SK-N-SH (cell line): ENCODE measurements around the gene SLC25A26. TPM values are rescaled to one million over a fixed set of nuclear protein-coding genes. Genes with fewer than 3 reads are reported as not detected.

Source experiments
- CTCF ChIA-PET: fragments of 300-600, 350-600 bp; formaldehyde crosslinking; extraction: SDS; loops from one replicate; lab custom pipeline; 2021; lab: Yijun Ruan, JAX
- POLR2A ChIA-PET: fragments of 350-600 bp; sonication (Branson Sonifier 250); formaldehyde crosslinking; extraction: SDS; loops from one replicate; lab custom pipeline; 2020; ENCODE audit warnings: antibody characterized with exemption, inconsistent platforms; lab: Yijun Ruan, JAX
- DNase-seq: peaks from one replicate; pipeline ENCODE4 v3.0.0; 2012
- H2AFZ ChIP-seq: fragments of 200-600 bp; sonication (generic); 2 replicates; pipeline ENCODE4 v1.8.1; 2016; ENCODE audit warnings: antibody characterized with exemption, mild to moderate bottlenecking, low read depth
- H3F3A ChIP-seq: fragments of 200-600 bp; sonication (generic); replicated peaks from 2 replicates; pipeline ENCODE3; 2016; ENCODE audit warnings: antibody characterized with exemption, mild to moderate bottlenecking; ENCODE audit not compliant: insufficient read depth
- H3K27ac ChIP-seq, 2 experiments: fragments of 200-500 bp in 1 of 2; fragments of 200-600 bp in 1 of 2; sonication (Bioruptor generic) in 1 of 2; sonication (generic), shearing (Covaris generic) in 1 of 2; 2 replicates each; pipeline versions ENCODE4 v1.5.1 to v1.6.1; 2014 to 2016; ENCODE audit warnings: low read depth in 2 of 2, inconsistent platforms in 1 of 2, low read length in 1 of 2, mild to moderate bottlenecking in 1 of 2, mixed read lengths in 1 of 2
- H3K27me3 ChIP-seq: fragments of 200-600 bp; sonication (generic), shearing (Covaris generic); 2 replicates; pipeline ENCODE4 v1.6.1; 2016; ENCODE audit warnings: mixed run types; ENCODE audit not compliant: insufficient read depth
- H3K36me3 ChIP-seq, 2 experiments: fragments of 200-500 bp in 1 of 2; fragments of 200-600 bp in 1 of 2; sonication (Bioruptor generic) in 1 of 2; sonication (generic) in 1 of 2; replicated peaks in 1 of 2; 2 replicates each; pipeline versions ENCODE3 to v1.5.1; 2014 to 2016; ENCODE audit warnings: low read length in 1 of 2, mild to moderate bottlenecking in 1 of 2; ENCODE audit not compliant: insufficient read depth in 2 of 2, control insufficient read depth in 1 of 2
- H3K4me1 ChIP-seq, 2 experiments: fragments of 200-500 bp in 1 of 2; fragments of 200-600 bp in 1 of 2; sonication (Bioruptor generic) in 1 of 2; sonication (generic), shearing (Covaris generic) in 1 of 2; 2 replicates each; pipeline versions ENCODE4 v1.5.1 to v1.6.1; 2014 to 2016; ENCODE audit warnings: low read depth in 1 of 2, low read length in 1 of 2, mixed run types in 1 of 2; ENCODE audit not compliant: insufficient read depth in 2 of 2, control insufficient read depth in 1 of 2
- H3K4me2 ChIP-seq: fragments of 200-600 bp; sonication (generic), shearing (Covaris generic); 2 replicates; pipeline ENCODE4 v1.6.1; 2017; ENCODE audit warnings: mixed run types
- H3K4me3 ChIP-seq, 2 experiments: fragments of 200-500 bp in 1 of 2; fragments of 200-600 bp in 1 of 2; sonication (Bioruptor generic) in 1 of 2; sonication (generic), shearing (Covaris generic) in 1 of 2; 2 replicates each; pipeline versions ENCODE4 v1.5.1 to v1.8.1; 2014 to 2016; ENCODE audit warnings: low read depth in 2 of 2, inconsistent platforms in 1 of 2, low read length in 1 of 2, mild to moderate bottlenecking in 1 of 2, mixed read lengths in 1 of 2, moderate library complexity in 1 of 2
- H3K79me2 ChIP-seq: fragments of 200-600 bp; sonication (generic); 2 replicates; pipeline ENCODE4 v1.8.1; 2017; ENCODE audit warnings: mild to moderate bottlenecking; ENCODE audit not compliant: insufficient read depth
- H3K9ac ChIP-seq: fragments of 200-600 bp; sonication (generic); 2 replicates; pipeline ENCODE4 v1.6.1; 2017; ENCODE audit warnings: mixed run types
- H3K9me2 ChIP-seq: fragments of 200-600 bp; sonication (generic); 2 replicates; pipeline ENCODE4 v1.6.1; 2017; ENCODE audit warnings: mixed run types
- H3K9me3 ChIP-seq: fragments of 200-600 bp; sonication (generic); 2 replicates; pipeline ENCODE4 v1.6.1; 2017; ENCODE audit warnings: mixed run types, mild to moderate bottlenecking, moderate library complexity
- H4K20me1 ChIP-seq: fragments of 200-600 bp; sonication (generic); 2 replicates; pipeline ENCODE4 v1.6.1; 2017; ENCODE audit warnings: mild to moderate bottlenecking, mixed run types; ENCODE audit not compliant: insufficient read depth
- CHD2 ChIP-seq: fragments of 150-350 bp; IDR thresholded peaks from 2 replicates; pipeline ENCODE4 v1.6.1; 2018; ENCODE audit warnings: low read length; ENCODE audit not compliant: partially characterized antibody
- EP300 ChIP-seq, 2 experiments: IDR thresholded peaks; 2 replicates each; pipeline versions ENCODE4 v1.4.0 to v1.6.1; 2012; ENCODE audit warnings: borderline replicate concordance in 1 of 2, low read depth in 1 of 2, low read length in 1 of 2
- FOSL2 ChIP-seq: IDR thresholded peaks from 2 replicates; pipeline ENCODE4 v1.4.0; 2012; ENCODE audit warnings: low read depth, mild to moderate bottlenecking, moderate library complexity, borderline replicate concordance
- FOXM1 ChIP-seq: IDR thresholded peaks from 2 replicates; pipeline ENCODE4 v1.4.0; 2012; ENCODE audit warnings: low read depth, mild to moderate bottlenecking
- GABPA ChIP-seq: IDR thresholded peaks from 2 replicates; pipeline ENCODE4 v1.4.0; 2012; ENCODE audit warnings: low read depth, mild to moderate bottlenecking
- GATA2 ChIP-seq: sonication (generic); formaldehyde crosslinking; IDR thresholded peaks from 2 replicates; pipeline ENCODE4 v1.5.0; 2020; ENCODE audit warnings: mild to moderate bottlenecking, missing genetic modification reagents
- JUND ChIP-seq: IDR thresholded peaks from 2 replicates; pipeline ENCODE4 v1.4.0; 2012
- MAX ChIP-seq: IDR thresholded peaks from 2 replicates; pipeline ENCODE4 v1.4.0; 2012; ENCODE audit warnings: low read depth
- MEF2A ChIP-seq: IDR thresholded peaks from 2 replicates; pipeline ENCODE4 v1.4.0; 2012; ENCODE audit warnings: low read depth, borderline replicate concordance
- MXI1 ChIP-seq: IDR thresholded peaks from 2 replicates; pipeline ENCODE4 v1.6.1; 2012; ENCODE audit warnings: mild to moderate bottlenecking, low read depth, low read length, improper control_type of control experiment
- NFIC ChIP-seq: IDR thresholded peaks from 2 replicates; pipeline ENCODE4 v1.4.0; 2012; ENCODE audit warnings: borderline replicate concordance
- NRF1 ChIP-seq: IDR thresholded peaks from 2 replicates; pipeline ENCODE4 v1.6.1; 2012; ENCODE audit warnings: low read depth, mild to moderate bottlenecking, low read length
- PBX3 ChIP-seq: IDR thresholded peaks from 2 replicates; pipeline ENCODE4; 2012
- RCOR1 ChIP-seq: fragments of 150-350 bp; IDR thresholded peaks from 2 replicates; pipeline ENCODE4 v1.6.1; 2017; ENCODE audit warnings: antibody characterized with exemption, low read length
- RFX5 ChIP-seq: IDR thresholded peaks from 2 replicates; pipeline ENCODE4 v1.6.1; 2012; ENCODE audit warnings: mild to moderate bottlenecking, improper control_type of control experiment, low read length
- RXRA ChIP-seq: IDR thresholded peaks from 2 replicates; pipeline ENCODE4 v1.4.0; 2012; ENCODE audit warnings: low read depth, mild to moderate bottlenecking, borderline replicate concordance
- SMC3 ChIP-seq: IDR thresholded peaks from 2 replicates; pipeline ENCODE4 v1.6.1; 2012; ENCODE audit warnings: low read depth, low read length, improper control_type of control experiment
- USF1 ChIP-seq: IDR thresholded peaks from 2 replicates; pipeline ENCODE4 v1.4.0; 2012; ENCODE audit warnings: low read depth, borderline replicate concordance
- YY1 ChIP-seq: IDR thresholded peaks from 2 replicates; pipeline ENCODE4 v1.4.0; 2012; ENCODE audit warnings: low read depth, mild to moderate bottlenecking
- ZBTB33 ChIP-seq: IDR thresholded peaks from 2 replicates; pipeline ENCODE4 v1.4.0; 2012; ENCODE audit warnings: low read depth, borderline replicate concordance
- WGBS: methylation state at CpG from one replicate; pipeline ENCODE4 v1.1.6; 2017; ENCODE audit warnings: low lambda C conversion rate; 5-methylcytosine and 5-hydroxymethylcytosine counted together
- polyA plus RNA-seq, 3 experiments: library from polyadenylated mRNA; depleted of rRNA; stranded (reverse); fragments of >200 nt; gene quantifications; 2 replicates each; pipeline ENCODE4 v1.2.3, GENCODE V29; 2012
- TF ChIP-seq, protein P1 (sequence below): fragments of 150-350 bp; IDR thresholded peaks from 2 replicates; pipeline ENCODE4 v1.6.1; 2017; ENCODE audit warnings: antibody characterized with exemption, low read length, low read depth, borderline replicate concordance

SLC25A26 gene
- polyA plus RNA-seq, 1 of the 3 experiments (the other 2 are of a cell fraction) = 31.8 TPM

DNA sequence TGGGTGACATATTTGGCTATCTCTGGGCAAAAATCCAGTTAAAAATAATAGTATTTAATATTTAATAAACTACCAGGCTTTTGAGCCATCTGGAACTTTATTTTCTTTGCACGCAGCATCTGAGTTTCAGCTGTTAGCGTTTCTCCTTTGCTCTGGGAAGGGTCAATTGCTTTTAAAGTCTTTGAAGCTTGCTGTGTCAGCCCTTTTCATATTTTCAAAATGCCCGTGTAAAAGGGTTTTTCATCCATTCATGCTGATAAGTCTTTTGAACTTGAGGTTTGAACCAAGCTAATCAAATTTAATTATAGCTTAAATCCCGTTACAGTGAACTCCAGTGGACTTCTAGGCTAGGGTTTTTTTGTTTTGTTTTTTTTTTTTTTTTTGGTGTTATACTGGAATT, 79.1 kb downstream of the SLC25A26 start:
- H3K4me1 ChIP-seq = peaks cover 4 to 6% of the 10 kb centered on the region in 2 experiments; a peak in 2 of 4 replicates
- H3K9ac ChIP-seq = no peak overlapping the region
- no peaks in the 10 kb centered on the region for H3K9me3 ChIP-seq
- no peak for DNase-seq
- no peak overlapping the region for H3K4me2 ChIP-seq
- no peak overlapping the region for H2AFZ ChIP-seq
- no peak for TF ChIP-seq RXRA
- TF ChIP-seq MXI1 = no peak
- no peak for TF ChIP-seq USF1
- TF ChIP-seq FOXM1 = no peak
- TF ChIP-seq SMC3 = no peak
- TF ChIP-seq EP300 (IDR thresholded peaks at IDR 0.05; ENCODE audit: borderline replicate concordance in 1 of 2, low read depth in 1 of 2, low read length in 1 of 2) = no peak
- no peak for TF ChIP-seq RFX5
- no peak for TF ChIP-seq MAX
- no peak for TF ChIP-seq YY1
- no peak for TF ChIP-seq GATA2 (CRISPR knock-in tag)
- no peak for TF ChIP-seq ZBTB33
- ChIA-PET POLR2A (no interaction called here), CTCF (interaction anchor here (0.7 kb wide), 1 partner anchor 57 kb away, joined by 3 read pairs; no protein-coding TSS in a partner anchor)
- WGBS = 83% methylated on average over 4 of the region's 4 CpGs
- H3K4me3 ChIP-seq = no peak overlapping the region
- H3K27me3 ChIP-seq = no peaks in the 10 kb centered on the region
- H3F3A ChIP-seq = no peaks in the 10 kb centered on the region
- no peaks in the 10 kb centered on the region for H3K36me3 ChIP-seq
- H3K27ac ChIP-seq = no peak overlapping the region
- no peaks in the 10 kb centered on the region for H3K9me2 ChIP-seq
- H4K20me1 ChIP-seq = no peaks in the 10 kb centered on the region
- H3K79me2 ChIP-seq = no peaks in the 10 kb centered on the region

- Histone ChIP-seq H2AFZ (no peak overlapping the region), H3K4me2 (no peak overlapping the region), H3K27me3 (no peaks in the 10 kb centered on the region), H3K4me1 (peaks cover 3 to 4% of the 10 kb centered on the region in 2 experiments; a peak in 1 of 4 replicates), H3K27ac (no peak overlapping the region), H3K79me2 (no peaks in the 10 kb centered on the region), H3K9me3 (no peaks in the 10 kb centered on the region), H3K9ac (no peak overlapping the region), H3K36me3 (no peaks in the 10 kb centered on the region), H3K4me3 (no peak overlapping the region), H3F3A (no peaks in the 10 kb centered on the region), H3K9me2 (no peaks in the 10 kb centered on the region), H4K20me1 (no peaks in the 10 kb centered on the region)
- DNase-seq = no peak
- CTCF ChIA-PET = interaction anchor here (1.1 kb wide), 1 partner anchor 48 kb away, joined by 3 read pairs; no protein-coding TSS in a partner anchor
- POLR2A ChIA-PET = no interaction called here
- 97% methylated on average over 3 of the region's 3 CpGs for WGBS
- TF ChIP-seq FOSL2 = no peak
- no peak for TF ChIP-seq RCOR1
- TF ChIP-seq NFIC = no peak
- TF ChIP-seq CHD2 = no peak
- no peak for TF ChIP-seq RXRA
- no peak for TF ChIP-seq MAX
- no peak for TF ChIP-seq EP300 (IDR thresholded peaks at IDR 0.05; ENCODE audit: borderline replicate concordance in 1 of 2, low read depth in 1 of 2, low read length in 1 of 2)
- TF ChIP-seq JUND = no peak
- TF ChIP-seq NRF1 = no peak
- TF ChIP-seq MEF2A = no peak
- TF ChIP-seq, protein P1, sequence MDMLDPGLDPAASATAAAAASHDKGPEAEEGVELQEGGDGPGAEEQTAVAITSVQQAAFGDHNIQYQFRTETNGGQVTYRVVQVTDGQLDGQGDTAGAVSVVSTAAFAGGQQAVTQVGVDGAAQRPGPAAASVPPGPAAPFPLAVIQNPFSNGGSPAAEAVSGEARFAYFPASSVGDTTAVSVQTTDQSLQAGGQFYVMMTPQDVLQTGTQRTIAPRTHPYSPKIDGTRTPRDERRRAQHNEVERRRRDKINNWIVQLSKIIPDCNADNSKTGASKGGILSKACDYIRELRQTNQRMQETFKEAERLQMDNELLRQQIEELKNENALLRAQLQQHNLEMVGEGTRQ = no peak
- TF ChIP-seq GABPA = no peak
- no peak for TF ChIP-seq GATA2 (CRISPR knock-in tag)
- TF ChIP-seq PBX3 = no peak
- no peak for TF ChIP-seq ZBTB33
- TF ChIP-seq RFX5 = no peak
Observed at GRCh38 chr3:66302288-66302687, 81.5 kb downstream of the SLC25A26 start.
